Right lobe of liver (tissue), 6 donors: ENCODE data around the gene TEAD2. TPM values are rescaled to one million over a fixed set of nuclear protein-coding genes. Genes with fewer than 3 reads are reported as not detected.
"Not testable (repeated sequence)": the region's sequence is repeated elsewhere in the genome, so short reads cannot be mapped to it uniquely, and the experiment has no call there.

Experiments used
- ATAC-seq, 4 donors: fragments of 200-7000 bp; cut with Tn5 transposase; one replicate each; pipeline ENCODE4 v1.9.1; 2020; ENCODE audit warnings: mild to moderate bottlenecking in 4 of 4, moderate library complexity in 4 of 4
- DNase-seq, 3 donors: peaks; one replicate each; pipeline ENCODE4 v3.0.0-alpha.2; 2020
- H3K27ac ChIP-seq, 3 donors: fragments of 200-600 bp; one replicate each; pipeline ENCODE4 v1.8.0; 2022
- H3K27me3 ChIP-seq, 2 donors: fragments of 200-600 bp; one replicate each; pipeline ENCODE4 v1.8.0; 2022
- H3K36me3 ChIP-seq, 4 donors: fragments of 200-600 bp; sonication (generic) in 1 of 4; one replicate each; pipeline versions ENCODE4 v1.5.1 to v1.8.0; 2017 to 2022; ENCODE audit warnings: control low read depth in 1 of 4
- H3K4me1 ChIP-seq, 4 donors: fragments of 200-600 bp; sonication (generic) in 1 of 4; one replicate each; pipeline versions ENCODE4 v1.5.1 to v1.8.0; 2017 to 2022; ENCODE audit warnings: control low read depth in 1 of 4
- H3K4me3 ChIP-seq, 3 donors: fragments of 200-600 bp; one replicate each; pipeline ENCODE4 v1.8.0; 2022
- H3K9me3 ChIP-seq, 4 donors: fragments of 200-600 bp; sonication (generic) in 1 of 4; one replicate each; pipeline versions ENCODE4 v1.5.1 to v1.8.0; 2017 to 2022; ENCODE audit warnings: control low read depth in 1 of 4
- CTCF ChIP-seq, 4 donors: fragments of 200-600 bp in 3 of 4; fragments of 450-650 bp in 1 of 4; IDR thresholded peaks; one replicate each; pipeline versions ENCODE4 v1.5.1 to v1.8.0; 2016 to 2022; ENCODE audit warnings: antibody characterized with exemption in 4 of 4, mild to moderate bottlenecking in 2 of 4
- POLR2A ChIP-seq: fragments of 450-650 bp; IDR thresholded peaks from one replicate; pipeline ENCODE4 v1.6.1; 2017; ENCODE audit warnings: antibody characterized with exemption, mild to moderate bottlenecking
- WGBS: methylation state at CpG from one replicate; pipeline ENCODE4 v1.1.6; 2018; ENCODE audit warnings: low coverage, low lambda C conversion rate; ENCODE audit not compliant: insufficient coverage; ENCODE audit errors: missing lambda C conversion rate; 5-methylcytosine and 5-hydroxymethylcytosine counted together
- intact Hi-C, 2 donors: fragments of 100-400 bp; cut with DNase I; formaldehyde crosslinking; loops; one replicate each; pipeline versions ENCODE4 v1.11.2 to v1.14.1; 2022
- total RNA-seq, 6 experiments: library from RNA; depleted of rRNA in 2 of 6; stranded (reverse); fragments of >200 nt in 2 of 6; fragmentation: NEBNext Ultra II Directional in 3 of 6; extraction: Animal tissue kit (Norgen Biotek cat#: 25700) in 3 of 6; gene quantifications; one replicate each; pipeline versions ENCODE4 v1.1.0 to v1.2.4, GENCODE V29; 2016 to 2023
- donor health status: DM: no; HTN: yes; CAD: no.
- donor health status: DM: no; HTN: no; CAD: no.
- donor health status: DM: no; HTN: no; CAD: no.
- donor health status: DM: no; HTN: yes; CAD: no.
- donor health status: DM: no; HTN: yes; CAD: no.

Gene TEAD2
- total RNA-seq, 6 experiments from 2014 or later, result 3.3 to 8.9 (median 5.3) TPM

- no peak for ATAC-seq
- Histone ChIP-seq H3K27me3 (no peaks in the 10 kb centered on the region), H3K4me3 (peak within 1 kb of the TSS; percentile 6 to 24 (median 23)), H3K9me3 (no peaks in the 10 kb centered on the region), H3K36me3 (no peaks in the 10 kb centered on the region), H3K27ac (peak within 1 kb of the TSS in 2 of 3 donors; percentile 7 to 37), H3K4me1 (peaks cover 0 to 17% (median 3%) of the 10 kb centered on the region in 4 donors)
- peak in 1 of 3 donors; percentile 47 for DNase-seq
- TF ChIP-seq POLR2A, result no peak
- no peak for TF ChIP-seq CTCF (IDR thresholded peaks at IDR 0.05)
- intact Hi-C loops, result no loop called here
- WGBS, result 59% methylated on average over 11 of the region's 13 CpGs
Observed at GRCh38 chr19:49335071-49335783, 27.0 kb downstream of the TEAD2 start, which contains the start of gene CD37. Gene CD37 (plus strand): TSS chr19:49335406. CDS start chr19:49335541, 135 bp downstream.

- no peaks in the 10 kb centered on the region for H3K27me3 ChIP-seq
- no peaks in the 10 kb centered on the region for H3K9me3 ChIP-seq
- 25% methylated on average over 2 of the region's 8 CpGs for WGBS
- H3K4me1 ChIP-seq, result peaks cover 0 to 14% (median 3%) of the 10 kb centered on the region in 4 donors
- H3K27ac ChIP-seq, result no peak overlapping the region
- intact Hi-C loops, result no loop called here
- TF ChIP-seq CTCF (IDR thresholded peaks at IDR 0.05), result no peak
- no peak for TF ChIP-seq POLR2A
- DNase-seq (peak in 2 of 3 donors; percentile 52 to 53), ATAC-seq (peak; percentile 3 to 17 (median 11))
- H3K4me3 ChIP-seq, result no peak overlapping the region
- H3K36me3 ChIP-seq, result no peaks in the 10 kb centered on the region
Observed at GRCh38 chr19:49333811-49334288, 28.4 kb downstream of the TEAD2 start.

- 45% methylated on average over 2 of the region's 3 CpGs for WGBS
- Histone ChIP-seq H3K4me1 (peaks cover 0 to 14% (median 3%) of the 10 kb centered on the region in 4 donors), H3K4me3 (no peak overlapping the region), H3K36me3 (no peaks in the 10 kb centered on the region), H3K27me3 (no peaks in the 10 kb centered on the region), H3K9me3 (no peaks in the 10 kb centered on the region), H3K27ac (no peak overlapping the region)
- TF ChIP-seq CTCF (IDR thresholded peaks at IDR 0.05), result no peak
- TF ChIP-seq POLR2A, result no peak
- DNase-seq, result no peak
- no peak for ATAC-seq
- intact Hi-C loops, result no loop called here
Observed at GRCh38 chr19:49333418-49333805, 28.8 kb downstream of the TEAD2 start.

GRCh38 chr19:49332691-49333417 is 29.4 kb downstream of the TEAD2 start:
- peaks cover 0 to 14% (median 3%) of the 10 kb centered on the region in 4 donors for H3K4me1 ChIP-seq
- ATAC-seq, H3K36me3 ChIP-seq, H3K27ac ChIP-seq, H3K9me3 ChIP-seq, H3K4me3 ChIP-seq, H3K27me3 ChIP-seq, intact Hi-C loops: not testable (repeated sequence)
- DNase-seq, result peak in 1 of 3 donors; percentile 39
- WGBS, result 94% methylated on average over 9 of the region's 13 CpGs
